AG04450 (cell line): Measurements from ENCODE around the gene FDXR. TPM values are rescaled to one million over a fixed set of nuclear protein-coding genes. Genes with fewer than 3 reads are reported as not detected.
A peak's percentile ranks its signal among the peaks of the same experiment; 100 is the strongest.

Source experiments
- CTCF ChIA-PET: fragments of 300-600, 350-600 bp; formaldehyde crosslinking; extraction: SDS; loops from one replicate; lab custom pipeline; 2022; ENCODE audit warnings: antibody characterized with exemption, inconsistent platforms; lab: Charles Lee
- POLR2A ChIA-PET: fragments of 350-600 bp; formaldehyde crosslinking; extraction: SDS; loops from one replicate; lab custom pipeline; 2021; ENCODE audit warnings: antibody characterized with exemption, inconsistent platforms; lab: Yijun Ruan, JAX
- DNase-seq: peaks from one replicate; pipeline ENCODE4 v3.0.0-alpha.2; 2011; ENCODE audit warnings: low read depth, low spot score
- H3K27ac ChIP-seq: one replicate; pipeline ENCODE4 v1.5.1; 2012; ENCODE audit warnings: low read depth, low read length, control low read depth
- H3K27me3 ChIP-seq: one replicate; pipeline ENCODE4 v1.6.0; 2012; ENCODE audit warnings: low read length; ENCODE audit not compliant: control insufficient read depth, insufficient read depth
- H3K4me3 ChIP-seq: 2 replicates; pipeline ENCODE4 v1.5.1; 2011; ENCODE audit warnings: mild to moderate bottlenecking, low read depth, low read length, control low read depth
- H3K9me3 ChIP-seq: 2 replicates; pipeline ENCODE4 v1.5.1; 2012; ENCODE audit warnings: low read length; ENCODE audit not compliant: control insufficient read depth, insufficient read depth
- polyA plus RNA-seq: library from polyadenylated mRNA; depleted of rRNA; stranded (reverse); fragments of >200 nt; gene quantifications from 2 replicates; pipeline ENCODE4 v1.2.3, GENCODE V29; 2011
- TF ChIP-seq, protein P1 (sequence below): IDR thresholded peaks from 2 replicates; pipeline ENCODE4 v1.5.1; 2011; ENCODE audit warnings: low read depth, low read length, control low read depth, inconsistent platforms

Gene FDXR
- polyA plus RNA-seq, 1 experiment: 23.0 TPM

DNA sequence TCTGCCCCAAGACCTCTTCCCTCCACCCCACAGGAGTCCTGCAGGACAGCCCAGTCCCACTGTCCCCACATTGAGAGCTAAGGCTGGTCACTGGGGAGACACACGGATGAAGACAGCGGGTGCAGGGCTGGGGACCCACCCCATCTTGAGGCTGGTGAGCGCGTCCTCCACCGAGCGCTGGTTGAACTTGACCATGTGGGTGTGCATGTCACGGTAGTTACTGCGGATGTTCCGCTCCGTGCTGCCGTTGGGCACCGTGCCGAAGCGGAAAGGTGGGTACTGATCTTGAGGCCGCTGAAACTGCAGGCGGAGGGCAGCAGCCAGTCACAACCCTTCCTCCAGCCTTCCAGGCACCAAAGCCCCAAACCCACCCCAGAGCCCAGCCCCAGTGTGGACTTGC lies 26.2 kb downstream of the FDXR start:
- TF ChIP-seq, protein P1, sequence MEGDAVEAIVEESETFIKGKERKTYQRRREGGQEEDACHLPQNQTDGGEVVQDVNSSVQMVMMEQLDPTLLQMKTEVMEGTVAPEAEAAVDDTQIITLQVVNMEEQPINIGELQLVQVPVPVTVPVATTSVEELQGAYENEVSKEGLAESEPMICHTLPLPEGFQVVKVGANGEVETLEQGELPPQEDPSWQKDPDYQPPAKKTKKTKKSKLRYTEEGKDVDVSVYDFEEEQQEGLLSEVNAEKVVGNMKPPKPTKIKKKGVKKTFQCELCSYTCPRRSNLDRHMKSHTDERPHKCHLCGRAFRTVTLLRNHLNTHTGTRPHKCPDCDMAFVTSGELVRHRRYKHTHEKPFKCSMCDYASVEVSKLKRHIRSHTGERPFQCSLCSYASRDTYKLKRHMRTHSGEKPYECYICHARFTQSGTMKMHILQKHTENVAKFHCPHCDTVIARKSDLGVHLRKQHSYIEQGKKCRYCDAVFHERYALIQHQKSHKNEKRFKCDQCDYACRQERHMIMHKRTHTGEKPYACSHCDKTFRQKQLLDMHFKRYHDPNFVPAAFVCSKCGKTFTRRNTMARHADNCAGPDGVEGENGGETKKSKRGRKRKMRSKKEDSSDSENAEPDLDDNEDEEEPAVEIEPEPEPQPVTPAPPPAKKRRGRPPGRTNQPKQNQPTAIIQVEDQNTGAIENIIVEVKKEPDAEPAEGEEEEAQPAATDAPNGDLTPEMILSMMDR: no peak
- ChIA-PET POLR2A (no interaction called here), CTCF (interaction anchor here (1.6 to 5.8 kb wide), 2 partner anchors 16 to 56 kb away, joined by 4 to 42 read pairs; no protein-coding TSS in a partner anchor)
- H3K4me3 ChIP-seq: no peak overlapping the region
- no peak for DNase-seq
- H3K27me3 ChIP-seq: peaks cover 21% of the 10 kb centered on the region
- H3K9me3 ChIP-seq: peaks cover 1% of the 10 kb centered on the region; the same call in 1 of the 2 replicates
- no peak overlapping the region for H3K27ac ChIP-seq

DNA sequence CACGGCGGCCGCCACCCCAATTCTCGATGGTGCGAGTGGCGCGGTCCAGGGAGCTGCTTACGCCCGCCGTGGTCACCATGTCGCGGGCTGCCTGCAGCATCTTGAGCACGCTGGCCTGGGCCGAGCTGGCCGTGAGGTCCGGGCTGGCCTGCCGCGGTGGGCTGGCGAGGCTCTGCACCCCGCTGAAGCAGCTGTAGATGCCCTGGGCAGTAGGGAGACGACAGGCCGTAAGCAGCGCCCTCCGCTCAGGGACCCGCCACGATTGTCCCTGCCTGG lies 29.5 kb downstream of the FDXR start:
- H3K9me3 ChIP-seq: no peaks in the 10 kb centered on the region
- POLR2A ChIA-PET: interaction anchor here (0.6 to 1.8 kb wide), 3 partner anchors 9 to 30 kb away, joined by 3 read pairs; partner anchors contain the start of gene FDXR
- TF ChIP-seq, protein P1: no peak

DNA sequence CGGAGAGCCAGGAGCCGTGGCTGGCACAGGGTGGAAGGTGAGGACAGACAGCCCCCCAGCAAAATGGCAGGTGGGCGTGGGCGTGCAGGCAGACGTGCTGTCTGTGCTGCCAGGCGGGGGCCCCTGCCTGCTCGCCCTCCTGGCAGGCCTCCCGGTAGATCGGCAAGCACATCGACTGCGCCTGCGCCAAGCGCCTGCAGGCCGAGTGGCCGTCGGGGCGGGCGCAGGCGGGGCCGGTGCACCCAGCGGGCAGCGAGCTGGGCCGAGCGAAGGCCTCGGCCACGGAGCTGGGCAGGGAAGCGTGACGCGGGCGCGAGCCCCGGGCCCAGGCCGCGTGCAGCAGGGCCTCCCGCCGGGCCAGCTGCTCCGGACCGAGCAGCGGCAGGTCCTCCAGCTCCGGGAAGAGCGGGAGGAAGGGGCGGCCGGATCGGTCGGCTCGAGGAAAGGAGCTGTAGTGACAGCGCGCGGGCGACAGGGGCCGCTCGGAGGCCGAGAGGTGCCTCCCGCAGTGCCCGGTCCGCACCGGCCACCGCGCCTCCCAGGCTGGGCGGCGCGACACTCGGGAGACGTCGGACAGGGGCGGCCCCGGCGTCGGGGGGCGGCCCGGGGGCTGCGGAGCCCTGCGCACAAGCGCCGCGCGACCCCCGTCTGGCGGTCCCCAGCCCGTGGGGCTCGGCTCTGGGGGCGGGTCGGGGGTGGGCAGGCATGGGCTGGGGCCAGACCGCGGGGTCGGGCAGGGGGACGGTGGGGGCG lies 30.0 kb downstream of the FDXR start:
- DNase-seq: no peak

More for the DNA sequence above, 29.5 kb downstream of the FDXR start:
- Histone ChIP-seq H3K27ac (no peak overlapping the region), H3K4me3 (no peak overlapping the region), H3K27me3 (peaks cover 5% of the 10 kb centered on the region)
- CTCF ChIA-PET: interaction anchor here (0.5 to 5.8 kb wide), 14 partner anchors 9 to 118 kb away, joined by 3 to 42 read pairs (median 4); partner anchors contain the start of gene GRIN2C
- DNase-seq: no peak

DNA sequence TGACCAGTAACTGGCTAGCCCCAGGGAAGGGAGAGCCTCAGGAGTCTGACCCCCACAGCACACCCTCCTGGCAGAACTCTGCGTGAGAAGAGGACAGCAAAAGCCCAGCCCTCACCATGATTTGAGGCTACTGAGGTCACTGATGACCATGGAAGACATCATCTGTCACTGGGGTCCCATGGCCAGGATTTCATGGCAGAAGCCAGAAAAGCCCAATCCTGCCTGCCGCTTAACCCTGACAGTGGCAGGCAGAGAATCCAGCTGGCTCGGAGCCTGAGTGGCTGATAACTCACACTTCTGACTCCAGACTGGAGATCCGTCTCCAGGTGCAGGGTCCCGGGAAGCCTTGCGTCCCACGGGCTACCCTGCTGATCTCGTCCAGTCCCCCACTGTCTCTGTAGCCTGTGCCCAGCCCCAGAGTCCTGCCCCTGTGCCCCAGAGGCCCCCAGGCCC lies 30.6 kb downstream of the FDXR start:
- Histone ChIP-seq H3K4me3 (0 out of 2 replicates have a peak overlapping the region, but pooled peaks have one; percentile 13), H3K9me3 (no peaks in the 10 kb centered on the region; the same call in 1 of the 2 replicates), H3K27ac (no peak overlapping the region), H3K27me3 (peaks cover 5% of the 10 kb centered on the region)
- ChIA-PET POLR2A (interaction anchor here (1.2 to 1.8 kb wide), 2 partner anchors 10 to 20 kb away, joined by 3 read pairs; no protein-coding TSS in a partner anchor), CTCF (interaction anchor here (1.0 to 5.8 kb wide), 8 partner anchors 12 to 119 kb away, joined by 3 to 42 read pairs (median 6); no protein-coding TSS in a partner anchor)
- TF ChIP-seq, protein P1: no peak
- DNase-seq: no peak

More for the DNA sequence above, 30.0 kb downstream of the FDXR start:
- H3K27me3 ChIP-seq: peaks cover 5% of the 10 kb centered on the region
- no peaks in the 10 kb centered on the region for H3K9me3 ChIP-seq
- H3K4me3 ChIP-seq: peak overlapping the region; percentile 42; the same call in 1 of the 2 replicates
- no peak overlapping the region for H3K27ac ChIP-seq
- TF ChIP-seq, protein P1: peak; percentile 37; the same call in 1 of the 2 replicates
- POLR2A ChIA-PET: interaction anchor here (0.6 to 1.8 kb wide), 3 partner anchors 10 to 30 kb away, joined by 3 read pairs; partner anchors contain the start of gene FDXR
- CTCF ChIA-PET: interaction anchor here (0.5 to 5.8 kb wide), 14 partner anchors 10 to 119 kb away, joined by 3 to 42 read pairs (median 4); partner anchors contain the start of gene GRIN2C
